Measurements from ENCODE around the gene CCDC191. TPM values are rescaled to one million over a fixed set of nuclear protein-coding genes. Genes with fewer than 3 reads are reported as not detected.

The CCDC191 gene
- total RNA-seq, 2 experiments from 2014 or later = 2.4 to 3.0 TPM

- Mint-ChIP-seq H3K27me3 (ENCODE audit: low read depth) (no peaks in the 10 kb centered on the region), H3K27ac (no peak overlapping the region), H3K9me3 (ENCODE audit: insufficient read depth) (no peaks in the 10 kb centered on the region), H3K4me3 (no peak overlapping the region), H3K36me3 (ENCODE audit: low read depth) (peaks cover 50% of the 10 kb centered on the region), H3K4me1 (ENCODE audit: low read depth) (no peaks in the 10 kb centered on the region)
- POLR2A ChIA-PET = no interaction called here
- CTCF ChIA-PET = no interaction called here
- DNase-seq (no peak), ATAC-seq (no peak)
These were observed 30.0 kb upstream of the CCDC191 start for GRCh38 chr3:114086356-114086755.

GRCh38 chr3:114083112-114083511, 26.8 kb upstream of the CCDC191 start:
- ChIA-PET CTCF (no interaction called here), POLR2A (no interaction called here)
- no peak overlapping the region for H3K4me3 Mint-ChIP-seq
- DNase-seq (no peak), ATAC-seq (no peak)
- H3K27ac Mint-ChIP-seq = no peak overlapping the region
- H3K36me3 Mint-ChIP-seq (ENCODE audit: low read depth) = peaks cover 69% of the 10 kb centered on the region
- no peaks in the 10 kb centered on the region for H3K9me3 Mint-ChIP-seq (ENCODE audit: insufficient read depth)
- H3K27me3 Mint-ChIP-seq (ENCODE audit: low read depth) = no peaks in the 10 kb centered on the region
- no peaks in the 10 kb centered on the region for H3K4me1 Mint-ChIP-seq (ENCODE audit: low read depth)

GRCh38 chr3:114081037-114081436, 24.7 kb upstream of the CCDC191 start:
- DNase-seq (no peak), ATAC-seq (no peak)
- Mint-ChIP-seq H3K9me3 (ENCODE audit: insufficient read depth) (no peaks in the 10 kb centered on the region), H3K27me3 (ENCODE audit: low read depth) (no peaks in the 10 kb centered on the region), H3K36me3 (ENCODE audit: low read depth) (peaks cover 68% of the 10 kb centered on the region), H3K4me1 (ENCODE audit: low read depth) (no peaks in the 10 kb centered on the region), H3K27ac (no peak overlapping the region), H3K4me3 (no peak overlapping the region)
- POLR2A ChIA-PET = no interaction called here
- CTCF ChIA-PET = no interaction called here

GRCh38 chr3:114080201-114080600, 23.9 kb upstream of the CCDC191 start:
- no peaks in the 10 kb centered on the region for H3K9me3 Mint-ChIP-seq (ENCODE audit: insufficient read depth)
- ChIA-PET POLR2A (no interaction called here), CTCF (no interaction called here)
- no peak overlapping the region for H3K4me3 Mint-ChIP-seq
- H3K4me1 Mint-ChIP-seq (ENCODE audit: low read depth) = no peaks in the 10 kb centered on the region
- H3K36me3 Mint-ChIP-seq (ENCODE audit: low read depth) = peaks cover 59% of the 10 kb centered on the region
- DNase-seq (no peak), ATAC-seq (no peak)
- no peaks in the 10 kb centered on the region for H3K27me3 Mint-ChIP-seq (ENCODE audit: low read depth)
- no peak overlapping the region for H3K27ac Mint-ChIP-seq

GRCh38 chr3:114079761-114080160, 23.4 kb upstream of the CCDC191 start:
- ATAC-seq (no peak), DNase-seq (no peak)
- Mint-ChIP-seq H3K4me1 (ENCODE audit: low read depth) (no peaks in the 10 kb centered on the region), H3K4me3 (no peak overlapping the region), H3K36me3 (ENCODE audit: low read depth) (peaks cover 61% of the 10 kb centered on the region), H3K27ac (no peak overlapping the region), H3K27me3 (ENCODE audit: low read depth) (no peaks in the 10 kb centered on the region), H3K9me3 (ENCODE audit: insufficient read depth) (no peaks in the 10 kb centered on the region)
- ChIA-PET POLR2A (no interaction called here), CTCF (no interaction called here)

GRCh38 chr3:114078126-114078525, 21.8 kb upstream of the CCDC191 start:
- CTCF ChIA-PET = no interaction called here
- no peak for DNase-seq
- Mint-ChIP-seq H3K27ac (no peak overlapping the region), H3K27me3 (ENCODE audit: low read depth) (no peaks in the 10 kb centered on the region), H3K4me3 (no peak overlapping the region), H3K36me3 (ENCODE audit: low read depth) (peaks cover 58% of the 10 kb centered on the region), H3K9me3 (ENCODE audit: insufficient read depth) (no peaks in the 10 kb centered on the region), H3K4me1 (ENCODE audit: low read depth) (no peaks in the 10 kb centered on the region)
- POLR2A ChIA-PET = no interaction called here
- no peak for ATAC-seq

GRCh38 chr3:114076711-114077110, 20.4 kb upstream of the CCDC191 start:
- no peaks in the 10 kb centered on the region for H3K4me1 Mint-ChIP-seq (ENCODE audit: low read depth)
- H3K36me3 Mint-ChIP-seq (ENCODE audit: low read depth) = peaks cover 61% of the 10 kb centered on the region
- DNase-seq = no peak
- ChIA-PET CTCF (no interaction called here), POLR2A (no interaction called here)
- no peak overlapping the region for H3K27ac Mint-ChIP-seq
- no peaks in the 10 kb centered on the region for H3K27me3 Mint-ChIP-seq (ENCODE audit: low read depth)
- H3K9me3 Mint-ChIP-seq (ENCODE audit: insufficient read depth) = no peaks in the 10 kb centered on the region
- no peak for ATAC-seq
- H3K4me3 Mint-ChIP-seq = no peak overlapping the region

GRCh38 chr3:114071786-114072185, 15.5 kb upstream of the CCDC191 start:
- ATAC-seq (no peak), DNase-seq (no peak)
- Mint-ChIP-seq H3K36me3 (ENCODE audit: low read depth) (peaks cover 56% of the 10 kb centered on the region), H3K4me1 (ENCODE audit: low read depth) (no peaks in the 10 kb centered on the region), H3K27ac (no peak overlapping the region), H3K27me3 (ENCODE audit: low read depth) (no peaks in the 10 kb centered on the region), H3K9me3 (ENCODE audit: insufficient read depth) (no peaks in the 10 kb centered on the region), H3K4me3 (no peak overlapping the region)
- POLR2A ChIA-PET = no interaction called here
- CTCF ChIA-PET = interaction anchor here (1.0 kb wide), 1 partner anchor 331 kb away, joined by 3 read pairs; no protein-coding TSS in a partner anchor

GRCh38 chr3:114068336-114068735, 12.0 kb upstream of the CCDC191 start:
- no peak overlapping the region for H3K27ac Mint-ChIP-seq
- CTCF ChIA-PET = no interaction called here
- ATAC-seq (no peak), DNase-seq (no peak)
- POLR2A ChIA-PET = no interaction called here
- no peak overlapping the region for H3K4me3 Mint-ChIP-seq
- H3K4me1 Mint-ChIP-seq (ENCODE audit: low read depth) = no peaks in the 10 kb centered on the region
- peaks cover 44% of the 10 kb centered on the region for H3K36me3 Mint-ChIP-seq (ENCODE audit: low read depth)
- H3K9me3 Mint-ChIP-seq (ENCODE audit: insufficient read depth) = no peaks in the 10 kb centered on the region
- H3K27me3 Mint-ChIP-seq (ENCODE audit: low read depth) = no peaks in the 10 kb centered on the region

GRCh38 chr3:114067804-114068203, 11.5 kb upstream of the CCDC191 start:
- no peak for DNase-seq
- H3K4me3 Mint-ChIP-seq = no peak overlapping the region
- CTCF ChIA-PET = no interaction called here
- no peaks in the 10 kb centered on the region for H3K9me3 Mint-ChIP-seq (ENCODE audit: insufficient read depth)
- no peaks in the 10 kb centered on the region for H3K27me3 Mint-ChIP-seq (ENCODE audit: low read depth)
- POLR2A ChIA-PET = interaction anchor here (1.1 kb wide), 1 partner anchor 12 kb away, joined by 6 read pairs; no protein-coding TSS in a partner anchor
- no peak for ATAC-seq
- H3K27ac Mint-ChIP-seq = no peak overlapping the region
- no peaks in the 10 kb centered on the region for H3K4me1 Mint-ChIP-seq (ENCODE audit: low read depth)
- H3K36me3 Mint-ChIP-seq (ENCODE audit: low read depth) = peaks cover 41% of the 10 kb centered on the region

- POLR2A ChIA-PET = no interaction called here
- H3K27me3 Mint-ChIP-seq (ENCODE audit: low read depth) = no peaks in the 10 kb centered on the region
- no peak overlapping the region for H3K4me3 Mint-ChIP-seq
- DNase-seq (no peak), ATAC-seq (no peak)
- no peak overlapping the region for H3K27ac Mint-ChIP-seq
- CTCF ChIA-PET = no interaction called here
- H3K9me3 Mint-ChIP-seq (ENCODE audit: insufficient read depth) = no peaks in the 10 kb centered on the region
- peaks cover 24% of the 10 kb centered on the region for H3K4me1 Mint-ChIP-seq (ENCODE audit: low read depth)
- peaks cover 25% of the 10 kb centered on the region for H3K36me3 Mint-ChIP-seq (ENCODE audit: low read depth)
These were observed 4.8 kb upstream of the CCDC191 start for GRCh38 chr3:114060906-114061655.

- Mint-ChIP-seq H3K4me1 (ENCODE audit: low read depth) (peaks cover 36% of the 10 kb centered on the region), H3K36me3 (ENCODE audit: low read depth) (peaks cover 21% of the 10 kb centered on the region), H3K4me3 (peak overlapping the region; percentile 52), H3K27me3 (ENCODE audit: low read depth) (no peaks in the 10 kb centered on the region), H3K9me3 (ENCODE audit: insufficient read depth) (no peaks in the 10 kb centered on the region), H3K27ac (no peak overlapping the region)
- POLR2A ChIA-PET = no interaction called here
- no peak for DNase-seq
- ATAC-seq = no peak
- CTCF ChIA-PET = no interaction called here
These were observed 2.3 kb upstream of the CCDC191 start for GRCh38 chr3:114058646-114059045.

GRCh38 chr3:114057011-114057347, 653 bp upstream of the CCDC191 start:
- H3K27ac Mint-ChIP-seq = peak overlapping the region; percentile 92
- H3K4me3 Mint-ChIP-seq = peak overlapping the region; percentile 91
- CTCF ChIA-PET = no interaction called here
- ATAC-seq (peak; percentile 20), DNase-seq (no peak)
- H3K4me1 Mint-ChIP-seq (ENCODE audit: low read depth) = peaks cover 36% of the 10 kb centered on the region
- H3K9me3 Mint-ChIP-seq (ENCODE audit: insufficient read depth) = no peaks in the 10 kb centered on the region
- H3K27me3 Mint-ChIP-seq (ENCODE audit: low read depth) = no peaks in the 10 kb centered on the region
- POLR2A ChIA-PET = no interaction called here
- peaks cover 21% of the 10 kb centered on the region for H3K36me3 Mint-ChIP-seq (ENCODE audit: low read depth)
